ENCODE data around the gene PITPNC1.

DNA sequence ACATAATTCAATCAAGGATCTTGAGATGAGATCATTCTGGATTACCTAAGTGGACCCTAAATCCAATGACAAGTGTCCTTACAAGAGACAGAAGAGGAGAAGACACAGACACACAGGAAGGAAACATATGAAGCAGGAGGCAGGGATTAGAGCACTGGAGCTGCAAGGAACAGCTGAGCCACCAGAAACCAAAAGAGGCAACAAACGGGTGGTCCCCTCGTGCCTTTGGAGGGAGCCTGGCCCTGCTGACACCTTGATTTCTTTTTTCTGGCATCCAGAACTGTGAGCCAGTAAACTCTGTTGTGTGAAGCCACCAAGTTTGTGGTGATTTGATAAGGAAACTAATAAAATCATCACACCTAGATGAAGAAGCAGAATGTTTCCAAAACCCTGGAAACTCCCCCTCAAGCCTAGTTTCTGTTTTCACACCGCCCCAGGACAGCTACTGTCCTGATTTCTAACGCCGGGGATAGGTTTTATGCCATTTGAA is 115.2 kb downstream of the PITPNC1 start:
- TF ChIP-seq, protein P1, sequence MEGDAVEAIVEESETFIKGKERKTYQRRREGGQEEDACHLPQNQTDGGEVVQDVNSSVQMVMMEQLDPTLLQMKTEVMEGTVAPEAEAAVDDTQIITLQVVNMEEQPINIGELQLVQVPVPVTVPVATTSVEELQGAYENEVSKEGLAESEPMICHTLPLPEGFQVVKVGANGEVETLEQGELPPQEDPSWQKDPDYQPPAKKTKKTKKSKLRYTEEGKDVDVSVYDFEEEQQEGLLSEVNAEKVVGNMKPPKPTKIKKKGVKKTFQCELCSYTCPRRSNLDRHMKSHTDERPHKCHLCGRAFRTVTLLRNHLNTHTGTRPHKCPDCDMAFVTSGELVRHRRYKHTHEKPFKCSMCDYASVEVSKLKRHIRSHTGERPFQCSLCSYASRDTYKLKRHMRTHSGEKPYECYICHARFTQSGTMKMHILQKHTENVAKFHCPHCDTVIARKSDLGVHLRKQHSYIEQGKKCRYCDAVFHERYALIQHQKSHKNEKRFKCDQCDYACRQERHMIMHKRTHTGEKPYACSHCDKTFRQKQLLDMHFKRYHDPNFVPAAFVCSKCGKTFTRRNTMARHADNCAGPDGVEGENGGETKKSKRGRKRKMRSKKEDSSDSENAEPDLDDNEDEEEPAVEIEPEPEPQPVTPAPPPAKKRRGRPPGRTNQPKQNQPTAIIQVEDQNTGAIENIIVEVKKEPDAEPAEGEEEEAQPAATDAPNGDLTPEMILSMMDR (IDR thresholded peaks at IDR 0.05): no peak
- no peak for TF ChIP-seq POLR2A (IDR thresholded peaks at IDR 0.05)

Measured in uterus (tissue), 2 donors.